Mesothelial cell of epicardium (in vitro differentiated cells): ENCODE data around the gene TBC1D2B. TPM values are rescaled to one million over a fixed set of nuclear protein-coding genes. Genes with fewer than 3 reads are reported as not detected.

ENCODE experiments used
- DNase-seq, 2 experiments: peaks; one replicate each; pipeline ENCODE4 v3.0.0; 2021; ENCODE audit warnings: low spot score in 2 of 2; ENCODE audit not compliant: unreplicated experiment in 2 of 2
- H3K27ac Mint-ChIP-seq: 2 replicates; pipeline ENCODE4 v1.8.0; 2021; ENCODE audit warnings: mixed read lengths
- H3K27me3 Mint-ChIP-seq: 2 replicates; pipeline ENCODE4 v1.8.0; 2021; ENCODE audit warnings: low read depth, mixed read lengths
- H3K36me3 Mint-ChIP-seq: 2 replicates; pipeline ENCODE4 v1.8.0; 2021; ENCODE audit warnings: mixed read lengths
- H3K4me1 Mint-ChIP-seq: 2 replicates; pipeline ENCODE4 v1.8.0; 2021; ENCODE audit warnings: mixed read lengths
- H3K4me3 Mint-ChIP-seq: 2 replicates; pipeline ENCODE4 v1.8.0; 2021; ENCODE audit warnings: mild to moderate bottlenecking, moderate library complexity, mixed read lengths
- H3K9me3 Mint-ChIP-seq: 2 replicates; pipeline ENCODE4 v1.8.0; 2021; ENCODE audit warnings: mixed read lengths
- total RNA-seq: library from RNA; stranded (reverse); gene quantifications from 3 replicates; pipeline ENCODE4 v1.2.1, GENCODE V29; 2021
- TF ChIP-seq, protein P1 (sequence below): fragments of 200-600 bp; sonication (generic); IDR thresholded peaks from one replicate; pipeline ENCODE4 v1.5.0; 2021; ENCODE audit warnings: antibody characterized with exemption; ENCODE audit not compliant: unreplicated experiment

The TBC1D2B gene
- total RNA-seq, 1 donor from 2014 or later, result 39.8 TPM

- Mint-ChIP-seq H3K27ac (no peak overlapping the region), H3K9me3 (no peaks in the 10 kb centered on the region), H3K27me3 (no peaks in the 10 kb centered on the region), H3K36me3 (peaks cover 5% of the 10 kb centered on the region), H3K4me3 (no peak overlapping the region), H3K4me1 (peaks cover 2% of the 10 kb centered on the region)
- DNase-seq, result no peak
- TF ChIP-seq, protein P1, sequence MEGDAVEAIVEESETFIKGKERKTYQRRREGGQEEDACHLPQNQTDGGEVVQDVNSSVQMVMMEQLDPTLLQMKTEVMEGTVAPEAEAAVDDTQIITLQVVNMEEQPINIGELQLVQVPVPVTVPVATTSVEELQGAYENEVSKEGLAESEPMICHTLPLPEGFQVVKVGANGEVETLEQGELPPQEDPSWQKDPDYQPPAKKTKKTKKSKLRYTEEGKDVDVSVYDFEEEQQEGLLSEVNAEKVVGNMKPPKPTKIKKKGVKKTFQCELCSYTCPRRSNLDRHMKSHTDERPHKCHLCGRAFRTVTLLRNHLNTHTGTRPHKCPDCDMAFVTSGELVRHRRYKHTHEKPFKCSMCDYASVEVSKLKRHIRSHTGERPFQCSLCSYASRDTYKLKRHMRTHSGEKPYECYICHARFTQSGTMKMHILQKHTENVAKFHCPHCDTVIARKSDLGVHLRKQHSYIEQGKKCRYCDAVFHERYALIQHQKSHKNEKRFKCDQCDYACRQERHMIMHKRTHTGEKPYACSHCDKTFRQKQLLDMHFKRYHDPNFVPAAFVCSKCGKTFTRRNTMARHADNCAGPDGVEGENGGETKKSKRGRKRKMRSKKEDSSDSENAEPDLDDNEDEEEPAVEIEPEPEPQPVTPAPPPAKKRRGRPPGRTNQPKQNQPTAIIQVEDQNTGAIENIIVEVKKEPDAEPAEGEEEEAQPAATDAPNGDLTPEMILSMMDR, result no peak
These were observed 28.1 kb upstream of the TBC1D2B start for GRCh38 chr15:78105476-78106241.

- TF ChIP-seq, protein P1, result no peak
- no peaks in the 10 kb centered on the region for H3K27me3 Mint-ChIP-seq
- peaks cover 2% of the 10 kb centered on the region for H3K4me1 Mint-ChIP-seq
- no peak overlapping the region for H3K27ac Mint-ChIP-seq
- no peak for DNase-seq
- no peaks in the 10 kb centered on the region for H3K9me3 Mint-ChIP-seq
- no peak overlapping the region for H3K4me3 Mint-ChIP-seq
- H3K36me3 Mint-ChIP-seq, result peaks cover 5% of the 10 kb centered on the region
These were observed 27.3 kb upstream of the TBC1D2B start for GRCh38 chr15:78104566-78105475.

- no peaks in the 10 kb centered on the region for H3K27me3 Mint-ChIP-seq
- H3K36me3 Mint-ChIP-seq, result peaks cover 5% of the 10 kb centered on the region
- no peak overlapping the region for H3K27ac Mint-ChIP-seq
- peaks cover 2% of the 10 kb centered on the region for H3K4me1 Mint-ChIP-seq
- TF ChIP-seq, protein P1, result no peak
- H3K9me3 Mint-ChIP-seq, result no peaks in the 10 kb centered on the region
- H3K4me3 Mint-ChIP-seq, result no peak overlapping the region
- DNase-seq, result no peak
These were observed 26.6 kb upstream of the TBC1D2B start for GRCh38 chr15:78104119-78104479.

GRCh38 chr15:78103406-78104118 lies 26.1 kb upstream of the TBC1D2B start:
- Mint-ChIP-seq H3K4me3 (no peak overlapping the region), H3K9me3 (no peaks in the 10 kb centered on the region), H3K27me3 (no peaks in the 10 kb centered on the region), H3K4me1 (peaks cover 2% of the 10 kb centered on the region), H3K36me3 (peaks cover 5% of the 10 kb centered on the region), H3K27ac (no peak overlapping the region)
- TF ChIP-seq, protein P1, result no peak
- DNase-seq, result no peak

- Mint-ChIP-seq H3K36me3 (peaks cover 5% of the 10 kb centered on the region), H3K27me3 (no peaks in the 10 kb centered on the region), H3K9me3 (no peaks in the 10 kb centered on the region), H3K4me3 (no peak overlapping the region), H3K27ac (no peak overlapping the region), H3K4me1 (peaks cover 2% of the 10 kb centered on the region)
- DNase-seq, result no peak
- TF ChIP-seq, protein P1, result no peak
These were observed 25.2 kb upstream of the TBC1D2B start for GRCh38 chr15:78102741-78103140.
